Astrocyte (in vitro differentiated cells and primary cell): ENCODE data around the gene GLB1L2. TPM values are rescaled to one million over a fixed set of nuclear protein-coding genes. Genes with fewer than 3 reads are reported as not detected.

ENCODE experiments used
- DNase-seq: peaks from one replicate; pipeline ENCODE4 v3.0.0-alpha.2; 2010; ENCODE audit warnings: low read depth
- FAIRE-seq: peaks from 2 replicates; lab custom pipeline; 2011; peaks lifted over from hg19 to GRCh38; lab: Jason Lieb, UNC
- H2AFZ ChIP-seq: 2 replicates; pipeline ENCODE4 v1.6.0; 2012; ENCODE audit warnings: low read depth, low read length, inconsistent platforms
- H3K27ac ChIP-seq: 2 replicates; pipeline ENCODE4 v1.5.1; 2011; ENCODE audit warnings: low read depth, low read length, inconsistent platforms
- H3K27me3 ChIP-seq: 2 replicates; pipeline ENCODE4 v1.6.0; 2011; ENCODE audit warnings: low read length, inconsistent platforms; ENCODE audit not compliant: insufficient read depth
- H3K36me3 ChIP-seq: 2 replicates; pipeline ENCODE4 v1.5.1; 2011; ENCODE audit warnings: low read length, inconsistent platforms; ENCODE audit not compliant: insufficient read depth
- H3K4me1 ChIP-seq: 2 replicates; pipeline ENCODE4 v1.5.1; 2011; ENCODE audit warnings: low read length, inconsistent platforms; ENCODE audit not compliant: insufficient read depth
- H3K4me2 ChIP-seq: 2 replicates; pipeline ENCODE4 v1.6.0; 2012; ENCODE audit warnings: low read length, inconsistent platforms
- H3K4me3 ChIP-seq: 2 replicates; pipeline ENCODE4 v1.5.1; 2011; ENCODE audit warnings: low read depth, mild to moderate bottlenecking, low read length, inconsistent platforms; ENCODE audit not compliant: insufficient read depth
- H3K79me2 ChIP-seq: 2 replicates; pipeline ENCODE4 v1.6.0; 2012; ENCODE audit warnings: mild to moderate bottlenecking, low read length, inconsistent platforms; ENCODE audit not compliant: insufficient read depth
- H3K9ac ChIP-seq: 2 replicates; pipeline ENCODE4 v1.6.0; 2012; ENCODE audit warnings: mild to moderate bottlenecking, low read length, inconsistent platforms
- H3K9me3 ChIP-seq: 2 replicates; pipeline ENCODE4 v1.5.1; 2012; ENCODE audit warnings: low read depth, mild to moderate bottlenecking, low read length, inconsistent platforms; ENCODE audit not compliant: insufficient read depth
- H4K20me1 ChIP-seq: 2 replicates; pipeline ENCODE4 v1.6.0; 2012; ENCODE audit warnings: low read length, inconsistent platforms; ENCODE audit not compliant: insufficient read depth
- H3K27ac Mint-ChIP-seq: one replicate; pipeline ENCODE4 v1.8.0; 2021; ENCODE audit warnings: mild to moderate bottlenecking, mixed read lengths; ENCODE audit not compliant: unreplicated experiment
- H3K27me3 Mint-ChIP-seq: one replicate; pipeline ENCODE4 v1.8.0; 2021; ENCODE audit warnings: low read depth, mixed read lengths; ENCODE audit not compliant: unreplicated experiment
- H3K36me3 Mint-ChIP-seq: one replicate; pipeline ENCODE4 v1.8.0; 2021; ENCODE audit warnings: low read depth, mixed read lengths; ENCODE audit not compliant: unreplicated experiment
- H3K4me1 Mint-ChIP-seq: one replicate; pipeline ENCODE4 v1.8.0; 2021; ENCODE audit warnings: low read depth, mixed read lengths; ENCODE audit not compliant: unreplicated experiment
- H3K4me3 Mint-ChIP-seq: one replicate; pipeline ENCODE4 v1.8.0; 2021; ENCODE audit warnings: mild to moderate bottlenecking, moderate library complexity, mixed read lengths; ENCODE audit not compliant: unreplicated experiment
- H3K9me3 Mint-ChIP-seq: one replicate; pipeline ENCODE4 v1.8.0; 2021; ENCODE audit warnings: mild to moderate bottlenecking, mixed read lengths; ENCODE audit not compliant: unreplicated experiment
- CTCF ChIP-seq: IDR thresholded peaks from 2 replicates; pipeline ENCODE4 v1.5.1; 2011; ENCODE audit warnings: low read depth, mild to moderate bottlenecking, inconsistent platforms, low read length, moderate library complexity; ENCODE audit not compliant: insufficient read depth
- EZH2 ChIP-seq: IDR thresholded peaks from 2 replicates; pipeline ENCODE4 v1.6.1; 2012; ENCODE audit warnings: mild to moderate bottlenecking, low read length, inconsistent platforms; ENCODE audit not compliant: insufficient read depth
- total RNA-seq: library from RNA; stranded (reverse); gene quantifications from 2 replicates; pipeline ENCODE4 v1.2.1, GENCODE V29; 2021

Gene GLB1L2
- total RNA-seq, 1 donor from 2014 or later: 2.8 TPM

DNA sequence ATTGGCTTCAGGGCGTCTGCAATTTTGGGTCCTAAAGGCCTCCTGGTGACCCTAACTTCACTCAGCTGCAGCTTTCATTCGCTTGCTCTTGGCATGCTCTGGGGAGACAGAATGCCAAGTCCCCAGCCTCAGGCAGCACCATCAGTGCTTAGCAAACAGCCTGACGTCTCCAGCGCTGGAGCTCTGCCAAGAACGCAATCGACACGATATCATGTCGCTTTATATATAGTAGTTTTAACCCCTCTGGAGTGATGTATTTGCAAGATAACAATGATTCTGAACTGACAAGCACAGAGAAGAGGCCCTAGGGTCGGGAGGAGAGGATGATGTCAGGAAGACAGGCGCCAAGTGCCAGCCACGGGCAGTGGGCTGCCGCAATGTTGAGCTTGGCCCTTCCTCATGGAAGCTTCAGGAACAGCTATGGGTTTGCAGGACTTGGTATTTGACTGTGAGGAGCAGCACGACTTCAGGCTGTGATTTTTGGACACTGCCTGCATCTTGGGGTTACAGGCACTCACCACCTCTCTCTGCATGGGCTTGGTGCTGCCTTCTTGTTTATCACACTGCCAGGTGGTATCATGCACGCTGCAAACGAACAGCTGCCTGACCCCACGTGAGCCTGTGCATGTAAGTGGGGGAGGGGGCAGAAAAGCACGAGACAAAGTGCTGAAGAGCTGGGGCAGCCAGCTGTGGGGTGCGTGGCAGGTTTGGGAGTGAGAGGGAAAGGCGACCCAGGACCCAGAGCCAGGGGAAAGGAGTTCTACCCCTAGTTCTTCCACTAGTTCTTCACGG lies 54.2 kb downstream of the GLB1L2 start:
- no peaks in the 10 kb centered on the region for H3K36me3 ChIP-seq
- Mint-ChIP-seq H3K27ac (no peak overlapping the region), H3K36me3 (peaks cover 2% of the 10 kb centered on the region), H3K4me1 (no peaks in the 10 kb centered on the region), H3K27me3 (peaks cover 40% of the 10 kb centered on the region), H3K4me3 (no peak overlapping the region), H3K9me3 (no peaks in the 10 kb centered on the region)
- H3K9me3 ChIP-seq: peaks cover 2% of the 10 kb centered on the region
- DNase-seq (no peak), FAIRE-seq (no peak)
- no peak overlapping the region for H3K9ac ChIP-seq
- no peak overlapping the region for H3K27ac ChIP-seq
- H2AFZ ChIP-seq: no peak overlapping the region
- no peaks in the 10 kb centered on the region for H4K20me1 ChIP-seq
- H3K4me2 ChIP-seq: no peak overlapping the region
- no peak for TF ChIP-seq EZH2
- no peak for TF ChIP-seq CTCF
- no peaks in the 10 kb centered on the region for H3K4me1 ChIP-seq
- H3K79me2 ChIP-seq: no peaks in the 10 kb centered on the region
- H3K4me3 ChIP-seq: no peak overlapping the region
- H3K27me3 ChIP-seq: no peaks in the 10 kb centered on the region

DNA sequence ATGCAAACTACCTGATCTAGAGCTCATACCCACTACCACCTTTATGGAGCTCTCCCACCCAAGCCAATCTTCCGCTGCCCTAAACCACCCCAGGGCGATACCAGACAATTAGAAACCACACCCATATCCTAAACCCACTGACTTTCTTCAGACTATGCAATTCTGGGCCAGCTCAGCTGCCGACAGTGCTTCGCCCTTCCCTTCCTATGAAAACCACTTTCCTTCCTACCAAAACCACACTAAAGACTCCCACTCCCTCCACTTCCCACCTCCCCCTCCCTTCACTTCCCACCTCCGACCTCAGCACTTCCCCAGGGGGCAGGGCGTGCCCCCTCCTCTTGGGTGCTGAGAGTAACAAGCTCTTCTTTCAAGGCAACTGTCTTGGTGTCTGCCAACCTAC lies 55.2 kb downstream of the GLB1L2 start:
- TF ChIP-seq EZH2 (no peak), CTCF (no peak)
- H4K20me1 ChIP-seq: no peaks in the 10 kb centered on the region
- DNase-seq (no peak), FAIRE-seq (no peak)
- H3K36me3 Mint-ChIP-seq: peaks cover 2% of the 10 kb centered on the region
- H3K36me3 ChIP-seq: no peaks in the 10 kb centered on the region
- no peaks in the 10 kb centered on the region for H3K27me3 ChIP-seq
- no peak overlapping the region for H3K4me3 ChIP-seq
- H3K4me3 Mint-ChIP-seq: no peak overlapping the region
- no peaks in the 10 kb centered on the region for H3K4me1 ChIP-seq
- H3K27ac Mint-ChIP-seq: no peak overlapping the region
- H2AFZ ChIP-seq: no peak overlapping the region
- no peak overlapping the region for H3K9ac ChIP-seq
- H3K79me2 ChIP-seq: no peaks in the 10 kb centered on the region
- no peaks in the 10 kb centered on the region for H3K4me1 Mint-ChIP-seq
- H3K4me2 ChIP-seq: no peak overlapping the region
- H3K9me3 Mint-ChIP-seq: no peaks in the 10 kb centered on the region
- H3K27ac ChIP-seq: no peak overlapping the region
- H3K9me3 ChIP-seq: peaks cover 2% of the 10 kb centered on the region
- peaks cover 35% of the 10 kb centered on the region for H3K27me3 Mint-ChIP-seq

GRCh38 chr11:134387501-134387900 lies 55.7 kb downstream of the GLB1L2 start:
- Histone ChIP-seq H3K79me2 (no peaks in the 10 kb centered on the region), H3K36me3 (no peaks in the 10 kb centered on the region), H3K9ac (no peak overlapping the region), H4K20me1 (no peaks in the 10 kb centered on the region), H3K4me1 (no peaks in the 10 kb centered on the region), H3K9me3 (peaks cover 2% of the 10 kb centered on the region), H2AFZ (no peak overlapping the region), H3K27ac (no peak overlapping the region), H3K4me2 (no peak overlapping the region), H3K4me3 (no peak overlapping the region), H3K27me3 (no peaks in the 10 kb centered on the region)
- no peak overlapping the region for H3K27ac Mint-ChIP-seq
- FAIRE-seq (no peak), DNase-seq (no peak)
- peaks cover 37% of the 10 kb centered on the region for H3K27me3 Mint-ChIP-seq
- H3K4me3 Mint-ChIP-seq: no peak overlapping the region
- H3K36me3 Mint-ChIP-seq: peaks cover 2% of the 10 kb centered on the region
- TF ChIP-seq EZH2 (no peak), CTCF (no peak)
- no peaks in the 10 kb centered on the region for H3K9me3 Mint-ChIP-seq
- H3K4me1 Mint-ChIP-seq: no peaks in the 10 kb centered on the region
